ENCODE data around the gene CRHR2. TPM values are rescaled to one million over a fixed set of nuclear protein-coding genes. Genes with fewer than 3 reads are reported as not detected.

The CRHR2 gene
- total and polyA plus RNA-seq, 2 of the 13 experiments (the other 11 are each of a cell fraction or from before 2014, with no cell fraction given): not detected

DNA sequence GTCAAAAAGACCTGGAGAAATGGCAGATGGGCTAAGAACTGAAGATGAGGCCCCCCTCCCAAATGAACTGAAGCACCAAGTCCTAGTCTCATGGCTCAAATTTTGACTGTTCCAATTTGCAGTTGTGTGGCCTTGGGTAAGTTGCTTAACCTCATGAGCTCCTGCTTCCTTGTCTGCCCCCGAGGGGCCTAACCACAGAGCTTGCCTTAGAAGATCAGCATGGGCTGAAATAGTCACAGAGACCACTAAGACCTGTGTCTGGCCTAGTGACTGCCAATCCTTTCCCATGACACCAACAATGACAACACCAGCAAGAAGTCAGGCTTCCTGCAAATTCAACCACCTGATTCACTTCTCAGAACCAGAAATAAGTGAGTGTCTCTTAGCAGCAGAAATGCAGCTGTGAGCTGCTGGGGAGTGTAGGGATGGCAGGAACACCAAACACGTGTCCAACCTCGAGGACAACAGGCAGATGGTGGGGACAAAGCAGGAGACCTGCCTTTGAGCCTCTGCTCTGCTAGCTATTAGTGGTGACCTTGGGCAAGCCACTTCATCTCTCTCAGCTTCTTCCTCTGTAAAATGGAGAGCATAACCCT lies 23.7 kb downstream of the CRHR2 start:
- no peaks in the 10 kb centered on the region for H3K4me1 ChIP-seq (ENCODE audit: insufficient read depth, low read length)
- ChIA-PET CTCF (ENCODE audit: low intra/inter-chr PET ratio, low total read pairs) (no interaction called here), POLR2A (no interaction called here)
- FAIRE-seq: no peak
- no peaks in the 10 kb centered on the region for H3K9me3 ChIP-seq (ENCODE audit: low read length)
- no peak overlapping the region for H3K9ac ChIP-seq (ENCODE audit: insufficient read depth, low read depth, low read length)
- no peak overlapping the region for H3K27ac ChIP-seq (ENCODE audit: extremely low read length, insufficient read depth, low read length)
- no peaks in the 10 kb centered on the region for H3K36me3 ChIP-seq (replicated peaks in 1 of 2; ENCODE audit: control insufficient read depth in 1 of 2, insufficient read depth in 2 of 2, low read length in 2 of 2)
- no peak for DNase-seq (ENCODE audit: low spot score)
- ATAC-seq: no peak
- H3K4me3 ChIP-seq (replicated peaks in 1 of 3; ENCODE audit: insufficient read depth in 1 of 3, low read depth in 2 of 3, low read length in 3 of 3): no peak overlapping the region
- intact Hi-C loops (cut with micrococcal nuclease; ENCODE audit: unreplicated experiment): no loop called here
- no peak overlapping the region for H3K4me2 ChIP-seq (ENCODE audit: low read depth, low read length)
- no peaks in the 10 kb centered on the region for H3K79me2 ChIP-seq (ENCODE audit: insufficient read depth, low read length)
- in situ Hi-C loops (cut with HindIII; ENCODE audit: extremely low pct_ligation_motif_present, low pct_unique_long_range_greater_than_20kb): no loop called here
- no TSS peak for BruUV-seq (replicated peaks)
- TF ChIP-seq NCOA1 (CRISPR knock-in tag; IDR thresholded peaks at IDR 0.05) (no peak), ELF4 (CRISPR knock-in tag; IDR thresholded peaks at IDR 0.05; ENCODE audit: borderline replicate concordance) (no peak), SRY (CRISPR knock-in tag; IDR thresholded peaks at IDR 0.05) (no peak), CC2D1A (CRISPR knock-in tag; IDR thresholded peaks at IDR 0.05) (no peak), JARID2 (CRISPR knock-in tag; IDR thresholded peaks at IDR 0.05; ENCODE audit: insufficient replicate concordance) (no peak), ETV6 (CRISPR knock-in tag; conservative IDR thresholded peaks at IDR 0.05) (no peak), NFE2 (CRISPR knock-in tag; IDR thresholded peaks at IDR 0.05) (no peak), SPEN (CRISPR knock-in tag; IDR thresholded peaks at IDR 0.05; ENCODE audit: low read depth) (no peak), ZNF747 (CRISPR knock-in tag; IDR thresholded peaks at IDR 0.05; ENCODE audit: borderline replicate concordance) (no peak), JDP2 (CRISPR knock-in tag; IDR thresholded peaks at IDR 0.05; ENCODE audit: borderline replicate concordance) (no peak), ZNF337 (CRISPR knock-in tag; IDR thresholded peaks at IDR 0.05; ENCODE audit: borderline replicate concordance, low read depth) (no peak), PRDM10 (CRISPR knock-in tag; IDR thresholded peaks at IDR 0.05; ENCODE audit: low read depth) (no peak), ZNF614 (CRISPR knock-in tag; IDR thresholded peaks at IDR 0.05; ENCODE audit: borderline replicate concordance) (no peak), ZFP36 (IDR thresholded peaks at IDR 0.05; ENCODE audit: borderline replicate concordance, low read depth, low read length, partially characterized antibody) (no peak), ZEB1 (IDR thresholded peaks at IDR 0.05; ENCODE audit: insufficient replicate concordance, low read depth) (no peak)
- TF ChIP-seq, protein P1, sequence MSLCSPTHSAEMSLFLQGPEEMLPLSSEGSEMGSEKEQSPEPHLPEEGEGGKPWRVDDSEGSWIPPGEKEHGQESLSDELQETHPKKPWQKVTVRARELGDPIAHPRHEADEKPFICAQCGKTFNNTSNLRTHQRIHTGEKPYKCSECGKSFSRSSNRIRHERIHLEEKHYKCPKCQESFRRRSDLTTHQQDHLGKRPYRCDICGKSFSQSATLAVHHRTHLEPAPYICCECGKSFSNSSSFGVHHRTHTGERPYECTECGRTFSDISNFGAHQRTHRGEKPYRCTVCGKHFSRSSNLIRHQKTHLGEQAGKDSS (CRISPR knock-in tag; IDR thresholded peaks at IDR 0.05; ENCODE audit: borderline replicate concordance, low read depth): no peak
- TF ChIP-seq, protein P2, sequence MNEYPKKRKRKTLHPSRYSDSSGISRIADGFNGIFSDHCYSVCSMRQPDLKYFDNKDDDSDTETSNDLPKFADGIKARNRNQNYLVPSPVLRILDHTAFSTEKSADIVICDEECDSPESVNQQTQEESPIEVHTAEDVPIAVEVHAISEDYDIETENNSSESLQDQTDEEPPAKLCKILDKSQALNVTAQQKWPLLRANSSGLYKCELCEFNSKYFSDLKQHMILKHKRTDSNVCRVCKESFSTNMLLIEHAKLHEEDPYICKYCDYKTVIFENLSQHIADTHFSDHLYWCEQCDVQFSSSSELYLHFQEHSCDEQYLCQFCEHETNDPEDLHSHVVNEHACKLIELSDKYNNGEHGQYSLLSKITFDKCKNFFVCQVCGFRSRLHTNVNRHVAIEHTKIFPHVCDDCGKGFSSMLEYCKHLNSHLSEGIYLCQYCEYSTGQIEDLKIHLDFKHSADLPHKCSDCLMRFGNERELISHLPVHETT (CRISPR knock-in tag; conservative IDR thresholded peaks at IDR 0.05): no peak
- TF ChIP-seq, protein P3, sequence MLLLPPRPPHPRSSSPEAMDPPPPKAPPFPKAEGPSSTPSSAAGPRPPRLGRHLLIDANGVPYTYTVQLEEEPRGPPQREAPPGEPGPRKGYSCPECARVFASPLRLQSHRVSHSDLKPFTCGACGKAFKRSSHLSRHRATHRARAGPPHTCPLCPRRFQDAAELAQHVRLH (CRISPR knock-in tag; IDR thresholded peaks at IDR 0.05; ENCODE audit: borderline replicate concordance, low read depth): no peak
- H4K20me1 ChIP-seq (ENCODE audit: insufficient read depth, low read length): no peaks in the 10 kb centered on the region
- H3K27me3 ChIP-seq (ENCODE audit: control insufficient read depth in 1 of 2, insufficient read depth in 2 of 2, low read length in 2 of 2): peaks cover 0 to 8% of the 10 kb centered on the region in 2 experiments; a peak in 2 of 5 replicates
- no peak overlapping the region for H2AFZ ChIP-seq (ENCODE audit: low read length)
- 0% methylated on average over 3 of the region's 3 CpGs for WGBS (ENCODE audit: low lambda C conversion rate)
